Subcutaneous abdominal adipose tissue (tissue), 5 donors: ENCODE measurements around the gene SPACA6.
"Not testable (repeated sequence)": the region's sequence is repeated elsewhere in the genome, so short reads cannot be mapped to it uniquely, and the experiment has no call there.

Experiments
- H3K27ac ChIP-seq: one replicate; pipeline ENCODE4 v1.7.0; 2013; ENCODE audit warnings: low read depth, mild to moderate bottlenecking, inconsistent platforms, low read length, moderate library complexity
- H3K27me3 ChIP-seq, 5 donors: one replicate each; pipeline ENCODE4 v1.7.0; 2013; ENCODE audit warnings: low read length in 5 of 5, inconsistent platforms in 1 of 5; ENCODE audit not compliant: control insufficient read depth in 5 of 5, insufficient read depth in 4 of 5
- H3K36me3 ChIP-seq, 5 donors: one replicate each; pipeline ENCODE4 v1.7.0; 2013; ENCODE audit warnings: low read length in 5 of 5; ENCODE audit not compliant: control insufficient read depth in 5 of 5, insufficient read depth in 5 of 5
- H3K4me1 ChIP-seq, 5 donors: one replicate each; pipeline ENCODE4 v1.7.0; 2013; ENCODE audit warnings: low read length in 5 of 5, mild to moderate bottlenecking in 3 of 5, moderate library complexity in 1 of 5; ENCODE audit not compliant: control insufficient read depth in 5 of 5, insufficient read depth in 5 of 5
- H3K4me3 ChIP-seq, 5 donors: one replicate each; pipeline ENCODE4 v1.7.0; 2013; ENCODE audit warnings: low read length in 5 of 5, low read depth in 1 of 5
- H3K9ac ChIP-seq, 5 donors: one replicate each; pipeline ENCODE4 v1.7.0; 2013; ENCODE audit warnings: low read length in 5 of 5, mild to moderate bottlenecking in 4 of 5, moderate library complexity in 3 of 5
- H3K9me3 ChIP-seq, 5 donors: one replicate each; pipeline ENCODE4 v1.7.0; 2013; ENCODE audit warnings: low read length in 5 of 5; ENCODE audit not compliant: control insufficient read depth in 5 of 5
- donor health status: healthy.
- donor health status: healthy.
- donor health status: healthy.
- donor health status: healthy.
- donor health status: healthy.

Gene SPACA6

DNA sequence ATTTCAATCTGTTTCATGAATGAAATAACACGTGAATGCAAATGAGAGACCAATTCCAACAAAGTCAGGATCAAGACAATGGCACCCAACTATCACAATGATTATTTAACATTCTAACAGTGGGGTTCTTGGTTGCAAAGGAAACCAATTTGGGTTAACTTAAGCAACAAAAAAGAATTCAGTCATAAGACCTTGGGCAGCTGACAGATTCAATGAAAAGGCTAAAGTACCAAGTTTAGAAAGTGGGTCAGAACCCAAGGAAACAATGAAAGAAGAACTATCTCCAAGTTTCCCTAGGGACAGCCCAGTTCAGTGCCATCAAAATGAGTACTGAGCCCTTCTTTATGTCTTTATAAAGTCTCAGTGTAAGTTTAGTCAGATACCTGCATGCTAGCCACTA is 29.0 kb upstream of the SPACA6 start:
- H3K9ac ChIP-seq, result no peak overlapping the region

DNA sequence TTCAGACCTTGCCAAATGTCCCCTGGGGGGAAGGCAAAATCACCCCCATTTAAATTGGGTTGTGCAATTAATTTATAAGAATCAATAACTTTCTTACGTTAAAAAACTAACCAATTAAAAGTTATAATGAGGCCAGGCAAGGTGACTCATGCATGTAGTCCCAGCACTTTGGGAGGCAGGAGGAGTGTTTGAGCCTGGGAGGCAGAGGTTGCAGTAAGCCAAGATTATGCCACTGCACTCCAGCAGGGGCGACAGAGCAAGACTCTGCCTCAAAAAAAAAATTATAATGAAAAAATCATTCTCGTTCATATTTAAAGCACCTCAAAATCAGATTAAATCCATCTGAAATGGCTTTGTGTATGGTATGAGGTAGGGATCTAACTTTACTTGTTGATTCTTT is 28.1 kb upstream of the SPACA6 start:
- peaks cover 0 to 15% (median 4%) of the 10 kb centered on the region in 5 donors for H3K27me3 ChIP-seq
- no peaks in the 10 kb centered on the region for H3K36me3 ChIP-seq
- H3K4me3 ChIP-seq, result no peak overlapping the region
- no peaks in the 10 kb centered on the region for H3K9me3 ChIP-seq
- H3K9ac ChIP-seq, result no peak overlapping the region
- H3K4me1 ChIP-seq, result no peaks in the 10 kb centered on the region
- no peak overlapping the region for H3K27ac ChIP-seq

More for the DNA sequence above, 29.0 kb upstream of the SPACA6 start:
- Histone ChIP-seq H3K4me3 (no peak overlapping the region), H3K4me1 (no peaks in the 10 kb centered on the region), H3K9me3 (no peaks in the 10 kb centered on the region), H3K27me3 (peaks cover 0 to 16% (median 4%) of the 10 kb centered on the region in 5 donors), H3K27ac (no peak overlapping the region), H3K36me3 (no peaks in the 10 kb centered on the region)

DNA sequence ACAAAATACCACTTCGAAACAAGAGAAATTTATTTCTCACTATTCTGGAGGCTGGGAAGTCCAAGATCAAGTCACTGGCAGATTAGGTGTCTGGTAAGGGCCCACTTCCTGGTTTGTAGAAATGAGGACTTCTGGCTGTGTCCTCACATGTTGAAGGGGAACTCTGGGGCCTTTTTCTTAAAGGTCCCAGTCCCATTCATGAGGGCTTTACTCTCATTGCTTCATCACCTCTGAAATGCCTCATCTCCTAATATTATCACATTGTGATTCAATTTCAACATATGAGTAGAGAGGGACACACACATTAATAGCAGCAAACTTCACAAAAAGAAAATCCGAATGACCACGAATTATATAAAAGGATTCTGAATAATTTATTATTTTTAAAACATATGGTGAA is 24.9 kb upstream of the SPACA6 start:
- no peak overlapping the region for H3K4me3 ChIP-seq
- H3K27me3 ChIP-seq, result peaks cover 0 to 9% (median 4%) of the 10 kb centered on the region in 5 donors
- no peak overlapping the region for H3K27ac ChIP-seq
- H3K9me3 ChIP-seq, result no peaks in the 10 kb centered on the region
- no peaks in the 10 kb centered on the region for H3K4me1 ChIP-seq
- no peak overlapping the region for H3K9ac ChIP-seq
- H3K36me3 ChIP-seq, result no peaks in the 10 kb centered on the region

DNA sequence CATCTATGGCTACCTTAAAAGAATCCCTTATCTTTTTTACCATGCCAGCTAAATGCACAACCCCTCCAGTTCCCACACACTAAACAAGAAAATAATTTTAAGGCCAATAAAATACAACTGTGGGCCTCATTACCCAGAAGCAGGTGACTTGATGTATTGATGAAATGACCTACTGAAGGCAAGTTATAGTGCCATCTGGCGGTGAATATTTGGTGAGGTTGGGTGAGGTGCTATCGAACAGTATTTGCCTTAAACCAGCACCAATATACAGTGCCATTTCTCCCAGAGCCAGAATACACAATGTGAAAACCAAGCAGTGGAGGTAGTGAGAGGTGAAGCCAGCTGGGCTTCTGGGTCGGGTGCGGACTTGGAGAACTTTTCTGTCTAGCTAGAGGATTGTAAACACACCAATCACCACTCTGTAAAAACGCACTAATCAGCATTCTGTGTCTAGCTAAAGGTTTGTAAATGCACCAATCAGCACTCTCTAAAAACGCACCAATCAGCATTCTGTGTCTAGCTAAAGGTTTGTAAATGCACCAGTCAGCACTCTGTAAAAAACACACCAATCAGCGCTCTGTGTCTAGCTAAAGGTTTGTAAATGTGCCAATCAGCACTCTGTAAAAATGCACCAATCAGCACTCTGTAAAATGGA is 17.1 kb upstream of the SPACA6 start:
- not testable (repeated sequence) for H3K36me3 ChIP-seq, H3K4me3 ChIP-seq, H3K9me3 ChIP-seq, H3K4me1 ChIP-seq, H3K9ac ChIP-seq, H3K27ac ChIP-seq
- peaks cover 0 to 10% (median 5%) of the 10 kb centered on the region in 5 donors for H3K27me3 ChIP-seq

DNA sequence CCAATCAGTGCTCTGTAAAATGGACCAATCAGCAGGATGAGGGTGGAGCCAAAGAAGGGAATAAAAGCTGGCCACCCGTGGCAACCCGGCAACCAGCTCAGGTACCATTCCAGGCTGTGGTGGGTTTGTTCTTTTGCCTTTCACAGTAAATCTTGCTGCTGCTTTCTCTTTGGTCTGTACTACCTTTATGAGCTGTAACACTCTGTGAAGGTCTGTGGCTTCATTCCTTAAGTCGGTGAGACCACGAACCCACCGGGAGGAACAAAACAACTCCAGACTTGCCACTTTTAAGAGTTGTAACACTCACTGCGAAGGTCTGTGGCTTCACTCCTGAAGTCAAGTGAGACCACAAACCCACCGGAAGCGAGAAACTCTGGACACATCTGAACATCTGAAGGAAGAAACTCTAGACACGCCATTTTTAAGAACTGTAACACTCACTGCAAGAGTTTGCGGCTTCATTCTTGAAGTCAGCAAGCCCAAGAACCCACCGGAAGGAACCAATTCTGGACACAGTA is 16.5 kb upstream of the SPACA6 start:
- Histone ChIP-seq H3K4me3 (no peak overlapping the region), H3K4me1 (no peaks in the 10 kb centered on the region), H3K27me3 (peaks cover 0 to 10% (median 5%) of the 10 kb centered on the region in 5 donors), H3K36me3 (no peaks in the 10 kb centered on the region), H3K9me3 (no peaks in the 10 kb centered on the region), H3K9ac (no peak overlapping the region), H3K27ac (no peak overlapping the region)

DNA sequence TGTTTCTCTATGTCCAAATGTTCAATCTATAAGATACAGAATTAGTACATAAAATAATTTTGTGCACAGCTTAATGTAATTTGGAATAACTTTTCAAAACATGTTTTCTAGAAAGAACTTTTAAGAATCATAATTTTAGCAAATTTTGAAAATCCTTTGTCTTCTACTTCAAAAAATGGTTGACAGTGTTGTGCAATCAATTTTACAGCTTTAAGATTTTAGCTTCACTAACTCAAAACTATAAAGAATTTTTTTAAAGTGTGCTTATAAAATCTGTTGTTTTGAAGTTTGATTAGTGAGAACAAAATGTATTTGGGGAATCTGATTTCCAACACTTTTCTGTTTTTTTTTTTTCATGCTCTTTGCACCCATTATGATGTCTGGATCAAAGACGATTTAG is 12.7 kb upstream of the SPACA6 start:
- Histone ChIP-seq H3K36me3 (no peaks in the 10 kb centered on the region), H3K27ac (no peak overlapping the region), H3K4me1 (no peaks in the 10 kb centered on the region), H3K9ac (no peak overlapping the region), H3K27me3 (peaks cover 0 to 10% (median 5%) of the 10 kb centered on the region in 5 donors), H3K9me3 (no peaks in the 10 kb centered on the region), H3K4me3 (no peak overlapping the region)

DNA sequence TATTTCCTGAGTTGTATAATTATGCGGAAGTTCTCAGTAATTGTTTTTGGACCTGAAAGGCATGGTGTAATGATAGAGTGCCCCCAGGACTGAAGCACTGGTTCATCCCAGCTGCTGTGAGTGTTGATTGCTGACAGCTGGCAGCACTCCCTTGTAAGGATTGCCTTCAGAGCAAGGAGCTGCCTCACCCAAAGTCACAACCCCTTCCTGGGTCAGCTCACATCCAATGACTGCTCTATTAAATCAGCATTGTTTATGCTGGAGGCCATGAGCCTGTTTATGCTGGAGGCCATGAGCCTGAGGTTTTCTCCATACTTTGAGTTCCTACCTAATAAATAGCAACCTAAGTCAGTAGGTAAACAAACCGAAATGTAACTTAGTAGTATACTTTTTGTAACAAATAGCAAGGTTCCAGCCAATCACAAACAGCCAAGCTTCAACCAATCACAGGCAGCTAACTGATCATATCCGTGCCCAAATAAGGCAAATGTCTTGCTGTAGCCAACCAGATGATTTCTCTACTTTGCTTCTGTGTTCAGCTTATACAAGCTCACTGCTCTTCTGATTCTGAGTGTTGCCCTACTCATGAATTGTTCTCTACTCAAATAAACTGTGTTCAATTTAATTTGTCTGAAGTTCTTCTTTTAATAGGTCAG is 11.7 kb upstream of the SPACA6 start:
- Histone ChIP-seq H3K36me3 (no peaks in the 10 kb centered on the region), H3K4me1 (no peaks in the 10 kb centered on the region)

DNA sequence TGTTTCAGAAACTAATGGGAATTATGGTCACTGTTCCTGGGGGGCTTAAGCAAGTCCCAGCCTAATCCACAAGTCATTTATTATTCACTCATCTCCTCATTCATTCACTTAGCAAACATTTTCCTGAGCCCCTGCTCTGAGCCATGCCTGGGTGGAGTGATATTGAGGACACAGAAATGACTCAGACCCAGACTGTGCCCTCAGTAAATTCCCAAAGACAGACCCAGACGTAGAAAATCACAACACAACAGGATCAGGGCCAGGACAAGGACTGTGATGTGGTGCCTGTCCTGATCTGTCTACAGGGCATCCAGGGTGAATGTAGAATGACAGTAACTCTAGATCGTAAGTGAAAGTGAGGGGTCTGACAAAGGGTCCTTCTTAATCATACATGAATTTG is 7.0 kb upstream of the SPACA6 start:
- Histone ChIP-seq H3K9me3 (no peaks in the 10 kb centered on the region), H3K36me3 (no peaks in the 10 kb centered on the region), H3K27ac (no peak overlapping the region)

More for the DNA sequence above, 11.7 kb upstream of the SPACA6 start:
- no peak overlapping the region for H3K4me3 ChIP-seq
- peaks cover 0 to 10% (median 5%) of the 10 kb centered on the region in 5 donors for H3K27me3 ChIP-seq
- no peaks in the 10 kb centered on the region for H3K9me3 ChIP-seq
- H3K27ac ChIP-seq, result no peak overlapping the region
- no peak overlapping the region for H3K9ac ChIP-seq

DNA sequence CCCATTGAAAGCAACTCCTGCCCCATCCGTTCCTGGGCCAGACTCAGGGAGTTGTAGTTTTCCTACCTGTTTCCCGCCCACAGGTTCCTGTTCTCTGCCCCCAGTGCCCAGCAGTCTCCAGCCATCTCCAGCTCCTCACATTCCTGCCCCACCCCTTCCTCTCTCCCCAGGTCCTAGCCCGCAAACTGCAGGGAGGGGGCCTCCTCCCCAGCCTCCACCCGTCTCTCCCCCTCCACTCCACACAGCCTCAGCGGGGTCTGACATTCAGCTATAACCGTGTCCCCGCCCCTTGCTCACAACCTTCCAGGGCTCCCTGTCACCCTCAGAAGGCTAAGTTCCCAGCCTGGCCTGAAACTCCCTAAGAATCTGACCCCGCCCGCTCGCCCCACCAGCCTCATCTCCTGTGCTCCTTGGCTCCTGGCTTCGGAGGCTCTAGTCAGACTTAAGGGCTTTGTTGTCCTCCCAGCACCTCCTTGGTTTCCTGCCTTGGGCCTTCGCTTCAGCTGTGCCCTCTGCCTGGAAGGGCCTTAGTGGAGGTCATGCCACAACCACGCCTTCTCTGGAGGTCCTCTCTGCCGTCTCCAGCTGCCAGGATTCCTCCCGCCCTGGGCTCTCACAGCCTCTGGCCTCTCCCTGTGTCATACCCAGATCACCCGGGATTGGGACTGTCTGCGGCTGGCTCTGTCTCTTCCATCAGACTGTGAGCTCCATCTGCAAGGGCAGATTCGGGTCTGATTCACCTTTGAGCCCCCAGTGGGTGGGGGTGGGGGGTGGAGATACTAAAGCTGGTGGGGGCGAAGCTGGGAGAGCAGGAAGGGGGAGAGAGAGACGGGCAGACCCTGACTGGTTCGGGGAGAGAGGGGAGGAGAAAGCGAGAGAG is 5.1 kb upstream of the SPACA6 start:
- H3K27me3 ChIP-seq, result no peaks in the 10 kb centered on the region
- peaks cover 8 to 48% (median 44%) of the 10 kb centered on the region in 5 donors for H3K4me1 ChIP-seq
- H3K4me3 ChIP-seq, result peak overlapping the region; percentile 67 to 91 (median 81)
- no peaks in the 10 kb centered on the region for H3K9me3 ChIP-seq
- peak overlapping the region; percentile 90 for H3K27ac ChIP-seq
- H3K9ac ChIP-seq, result peak overlapping the region; percentile 72 to 83 (median 81)
- H3K36me3 ChIP-seq, result peaks cover 0 to 2% (median 0%) of the 10 kb centered on the region in 5 donors

More for the DNA sequence above, 7.0 kb upstream of the SPACA6 start:
- H3K4me1 ChIP-seq, result peaks cover 5 to 30% (median 28%) of the 10 kb centered on the region in 5 donors
- H3K4me3 ChIP-seq, result no peak overlapping the region
- no peaks in the 10 kb centered on the region for H3K27me3 ChIP-seq
- no peak overlapping the region for H3K9ac ChIP-seq
